ENCODE data around the gene AKAP13.

Gene AKAP13

GRCh38 chr15:85690561-85691231 lies 310.3 kb downstream of the AKAP13 start:
- no peaks in the 10 kb centered on the region for H3K27me3 ChIP-seq (replicated peaks; ENCODE audit: control insufficient read depth, insufficient read depth, low read length)
- no peak for DNase-seq (ENCODE audit: low read depth)
- peaks cover 60% of the 10 kb centered on the region for H3K36me3 ChIP-seq (ENCODE audit: control insufficient read depth, insufficient read depth, low read length, severe bottlenecking)
- H3K4me3 ChIP-seq (ENCODE audit: low read length): peak overlapping the region; percentile 88
- H3K9me3 ChIP-seq (ENCODE audit: control insufficient read depth, low read length): no peaks in the 10 kb centered on the region
- peak overlapping the region; percentile 89 for H3K9ac ChIP-seq (ENCODE audit: low read length)
- peaks cover 23% of the 10 kb centered on the region for H3K4me1 ChIP-seq (ENCODE audit: control insufficient read depth, insufficient read depth, low read length)

GRCh38 chr15:85691350-85692240 lies 311.2 kb downstream of the AKAP13 start:
- Histone ChIP-seq H3K4me3 (ENCODE audit: low read length) (no peak overlapping the region), H3K27me3 (replicated peaks; ENCODE audit: control insufficient read depth, insufficient read depth, low read length) (no peaks in the 10 kb centered on the region), H3K9ac (ENCODE audit: low read length) (no peak overlapping the region), H3K36me3 (ENCODE audit: control insufficient read depth, insufficient read depth, low read length, severe bottlenecking) (peaks cover 60% of the 10 kb centered on the region), H3K9me3 (ENCODE audit: control insufficient read depth, low read length) (no peaks in the 10 kb centered on the region), H3K4me1 (ENCODE audit: control insufficient read depth, insufficient read depth, low read length) (peaks cover 23% of the 10 kb centered on the region)
- no peak for DNase-seq (ENCODE audit: low read depth)

GRCh38 chr15:85692321-85692720 lies 311.9 kb downstream of the AKAP13 start:
- H3K36me3 ChIP-seq (ENCODE audit: control insufficient read depth, insufficient read depth, low read length, severe bottlenecking): peaks cover 57% of the 10 kb centered on the region

GRCh38 chr15:85692873-85693272 lies 312.5 kb downstream of the AKAP13 start:
- no peaks in the 10 kb centered on the region for H3K9me3 ChIP-seq (ENCODE audit: control insufficient read depth, low read length)
- no peaks in the 10 kb centered on the region for H3K27me3 ChIP-seq (replicated peaks; ENCODE audit: control insufficient read depth, insufficient read depth, low read length)
- no peak for DNase-seq (ENCODE audit: low read depth)
- no peak overlapping the region for H3K9ac ChIP-seq (ENCODE audit: low read length)
- H3K4me3 ChIP-seq (ENCODE audit: low read length): no peak overlapping the region
- peaks cover 23% of the 10 kb centered on the region for H3K4me1 ChIP-seq (ENCODE audit: control insufficient read depth, insufficient read depth, low read length)
- peaks cover 57% of the 10 kb centered on the region for H3K36me3 ChIP-seq (ENCODE audit: control insufficient read depth, insufficient read depth, low read length, severe bottlenecking)

More at GRCh38 chr15:85692321-85692720, 311.9 kb downstream of the AKAP13 start:
- H3K4me3 ChIP-seq (ENCODE audit: low read length): no peak overlapping the region
- H3K4me1 ChIP-seq (ENCODE audit: control insufficient read depth, insufficient read depth, low read length): peaks cover 23% of the 10 kb centered on the region
- no peak for DNase-seq (ENCODE audit: low read depth)
- H3K27me3 ChIP-seq (replicated peaks; ENCODE audit: control insufficient read depth, insufficient read depth, low read length): no peaks in the 10 kb centered on the region
- no peak overlapping the region for H3K9ac ChIP-seq (ENCODE audit: low read length)
- H3K9me3 ChIP-seq (ENCODE audit: control insufficient read depth, low read length): no peaks in the 10 kb centered on the region

- peaks cover 53% of the 10 kb centered on the region for H3K36me3 ChIP-seq (ENCODE audit: control insufficient read depth, insufficient read depth, low read length, severe bottlenecking)
- no peaks in the 10 kb centered on the region for H3K27me3 ChIP-seq (replicated peaks; ENCODE audit: control insufficient read depth, insufficient read depth, low read length)
- no peak overlapping the region for H3K4me3 ChIP-seq (ENCODE audit: low read length)
- H3K4me1 ChIP-seq (ENCODE audit: control insufficient read depth, insufficient read depth, low read length): peaks cover 23% of the 10 kb centered on the region
- no peak overlapping the region for H3K9ac ChIP-seq (ENCODE audit: low read length)
- no peak for DNase-seq (ENCODE audit: low read depth)
- no peaks in the 10 kb centered on the region for H3K9me3 ChIP-seq (ENCODE audit: control insufficient read depth, low read length)
Measured at GRCh38 chr15:85693277-85693676, 312.9 kb downstream of the AKAP13 start.

GRCh38 chr15:85694091-85694490 lies 313.7 kb downstream of the AKAP13 start:
- Histone ChIP-seq H3K4me1 (ENCODE audit: control insufficient read depth, insufficient read depth, low read length) (peaks cover 21% of the 10 kb centered on the region), H3K9ac (ENCODE audit: low read length) (no peak overlapping the region), H3K4me3 (ENCODE audit: low read length) (no peak overlapping the region), H3K36me3 (ENCODE audit: control insufficient read depth, insufficient read depth, low read length, severe bottlenecking) (peaks cover 53% of the 10 kb centered on the region), H3K9me3 (ENCODE audit: control insufficient read depth, low read length) (no peaks in the 10 kb centered on the region), H3K27me3 (replicated peaks; ENCODE audit: control insufficient read depth, insufficient read depth, low read length) (no peaks in the 10 kb centered on the region)
- no peak for DNase-seq (ENCODE audit: low read depth)

- peaks cover 37% of the 10 kb centered on the region for H3K36me3 ChIP-seq (ENCODE audit: control insufficient read depth, insufficient read depth, low read length, severe bottlenecking)
Measured at GRCh38 chr15:85700767-85701166, 320.4 kb downstream of the AKAP13 start.

GRCh38 chr15:85702321-85703101 lies 322.1 kb downstream of the AKAP13 start:
- Histone ChIP-seq H3K4me3 (ENCODE audit: low read length) (peak overlapping the region; percentile 15), H3K27me3 (replicated peaks; ENCODE audit: control insufficient read depth, insufficient read depth, low read length) (no peaks in the 10 kb centered on the region), H3K9ac (ENCODE audit: low read length) (peak overlapping the region; percentile 67), H3K9me3 (ENCODE audit: control insufficient read depth, low read length) (no peaks in the 10 kb centered on the region), H3K36me3 (ENCODE audit: control insufficient read depth, insufficient read depth, low read length, severe bottlenecking) (peaks cover 23% of the 10 kb centered on the region), H3K4me1 (ENCODE audit: control insufficient read depth, insufficient read depth, low read length) (peaks cover 48% of the 10 kb centered on the region)
- DNase-seq (ENCODE audit: low read depth): peak; percentile 40

More at GRCh38 chr15:85700767-85701166, 320.4 kb downstream of the AKAP13 start:
- DNase-seq (ENCODE audit: low read depth): no peak
- Histone ChIP-seq H3K9me3 (ENCODE audit: control insufficient read depth, low read length) (no peaks in the 10 kb centered on the region), H3K27me3 (replicated peaks; ENCODE audit: control insufficient read depth, insufficient read depth, low read length) (no peaks in the 10 kb centered on the region), H3K4me3 (ENCODE audit: low read length) (no peak overlapping the region), H3K9ac (ENCODE audit: low read length) (no peak overlapping the region), H3K4me1 (ENCODE audit: control insufficient read depth, insufficient read depth, low read length) (peaks cover 34% of the 10 kb centered on the region)

GRCh38 chr15:85704066-85704465 lies 323.7 kb downstream of the AKAP13 start:
- Histone ChIP-seq H3K4me1 (ENCODE audit: control insufficient read depth, insufficient read depth, low read length) (peaks cover 63% of the 10 kb centered on the region), H3K36me3 (ENCODE audit: control insufficient read depth, insufficient read depth, low read length, severe bottlenecking) (peaks cover 19% of the 10 kb centered on the region), H3K4me3 (ENCODE audit: low read length) (peak overlapping the region; percentile 61), H3K9me3 (ENCODE audit: control insufficient read depth, low read length) (no peaks in the 10 kb centered on the region), H3K27me3 (replicated peaks; ENCODE audit: control insufficient read depth, insufficient read depth, low read length) (no peaks in the 10 kb centered on the region), H3K9ac (ENCODE audit: low read length) (peak overlapping the region; percentile 66)
- DNase-seq (ENCODE audit: low read depth): no peak

- Histone ChIP-seq H3K9me3 (ENCODE audit: control insufficient read depth, low read length) (no peaks in the 10 kb centered on the region), H3K27me3 (replicated peaks; ENCODE audit: control insufficient read depth, insufficient read depth, low read length) (no peaks in the 10 kb centered on the region), H3K4me1 (ENCODE audit: control insufficient read depth, insufficient read depth, low read length) (peaks cover 66% of the 10 kb centered on the region), H3K9ac (ENCODE audit: low read length) (peak overlapping the region; percentile 66), H3K36me3 (ENCODE audit: control insufficient read depth, insufficient read depth, low read length, severe bottlenecking) (peaks cover 15% of the 10 kb centered on the region), H3K4me3 (ENCODE audit: low read length) (peak overlapping the region; percentile 61)
- peak; percentile 30 for DNase-seq (ENCODE audit: low read depth)
Measured at GRCh38 chr15:85704720-85705429, 324.5 kb downstream of the AKAP13 start.
